Colonic mucosa (tissue), 4 donors: ENCODE measurements around the gene FRK. TPM values are rescaled to one million over a fixed set of nuclear protein-coding genes. Genes with fewer than 3 reads are reported as not detected.
"Not testable (repeated sequence)": the region's sequence is repeated elsewhere in the genome, so short reads cannot be mapped to it uniquely, and the experiment has no call there.

ENCODE experiments used
- DNase-seq: peaks from one replicate; pipeline ENCODE4 v3.0.0-alpha.2; 2020
- H3K27ac ChIP-seq: fragments of 200-600 bp; one replicate; pipeline ENCODE4 v1.8.0; 2021
- H3K27me3 ChIP-seq: fragments of 200-600 bp; one replicate; pipeline ENCODE4 v1.8.0; 2021
- H3K36me3 ChIP-seq: fragments of 200-600 bp; one replicate; pipeline ENCODE4 v1.8.0; 2021
- H3K4me1 ChIP-seq: fragments of 200-600 bp; one replicate; pipeline ENCODE4 v1.8.0; 2021; ENCODE audit warnings: mild to moderate bottlenecking
- H3K4me3 ChIP-seq: fragments of 200-600 bp; one replicate; pipeline ENCODE4 v1.8.0; 2021
- H3K9ac ChIP-seq, 2 donors: one replicate each; pipeline ENCODE4 v1.7.0; 2013; ENCODE audit warnings: control low read depth in 2 of 2, low read depth in 2 of 2, low read length in 2 of 2
- H3K9me3 ChIP-seq: fragments of 200-600 bp; one replicate; pipeline ENCODE4 v1.8.0; 2021
- CTCF ChIP-seq: fragments of 200-600 bp; IDR thresholded peaks from one replicate; pipeline ENCODE4 v1.8.0; 2022; ENCODE audit warnings: antibody characterized with exemption, mild to moderate bottlenecking
- intact Hi-C: fragments of 100-400 bp; cut with DNase I; formaldehyde crosslinking; loops from one replicate; pipeline ENCODE4 v1.14.1; 2022
- total RNA-seq, 2 donors: library from RNA; stranded (reverse); fragmentation: NEBNext Ultra II Directional in 1 of 2; extraction: Animal tissue kit (Norgen Biotek cat#: 25700) in 1 of 2; gene quantifications; one replicate each; pipeline ENCODE4 v1.2.1, GENCODE V29; 2021
- donor health status: healthy.
- donor health status: DM: no; HTN: no; CAD: no.
- donor health status: DM: no; HTN: no; CAD: no.

The FRK gene
- total RNA-seq, 2 donors from 2014 or later: 25.9 to 27.1 TPM

GRCh38 chr6:115934829-115935228, 125.9 kb downstream of the FRK start:
- H3K4me1 ChIP-seq: no peaks in the 10 kb centered on the region
- intact Hi-C loops: no loop called here
- no peak overlapping the region for H3K4me3 ChIP-seq
- DNase-seq: no peak
- H3K36me3 ChIP-seq: no peaks in the 10 kb centered on the region
- no peak overlapping the region for H3K9ac ChIP-seq
- H3K9me3 ChIP-seq: no peaks in the 10 kb centered on the region
- no peak for TF ChIP-seq CTCF
- no peak overlapping the region for H3K27ac ChIP-seq
- no peaks in the 10 kb centered on the region for H3K27me3 ChIP-seq

GRCh38 chr6:115934145-115934544, 126.5 kb downstream of the FRK start:
- TF ChIP-seq CTCF: no peak
- H3K9ac ChIP-seq: no peak overlapping the region
- no peak for DNase-seq
- no peaks in the 10 kb centered on the region for H3K36me3 ChIP-seq
- no peak overlapping the region for H3K27ac ChIP-seq
- H3K27me3 ChIP-seq: no peaks in the 10 kb centered on the region
- no peak overlapping the region for H3K4me3 ChIP-seq
- no peaks in the 10 kb centered on the region for H3K9me3 ChIP-seq
- intact Hi-C loops: no loop called here
- no peaks in the 10 kb centered on the region for H3K4me1 ChIP-seq

- Histone ChIP-seq H3K4me3 (no peak overlapping the region), H3K9ac (no peak overlapping the region), H3K9me3 (no peaks in the 10 kb centered on the region), H3K27ac (no peak overlapping the region), H3K4me1 (no peaks in the 10 kb centered on the region), H3K36me3 (no peaks in the 10 kb centered on the region), H3K27me3 (no peaks in the 10 kb centered on the region)
- intact Hi-C loops: no loop called here
- no peak for DNase-seq
- TF ChIP-seq CTCF: no peak
Observed at GRCh38 chr6:115932481-115932880, 128.2 kb downstream of the FRK start.

- H3K27me3 ChIP-seq, H3K9ac ChIP-seq, H3K4me1 ChIP-seq, H3K4me3 ChIP-seq, H3K9me3 ChIP-seq, DNase-seq, intact Hi-C loops, H3K36me3 ChIP-seq, H3K27ac ChIP-seq: not testable (repeated sequence)
Observed at GRCh38 chr6:115928000-115928399, 132.7 kb downstream of the FRK start.

- Histone ChIP-seq H3K27me3 (no peaks in the 10 kb centered on the region), H3K36me3 (no peaks in the 10 kb centered on the region), H3K9ac (no peak overlapping the region), H3K9me3 (no peaks in the 10 kb centered on the region), H3K27ac (no peak overlapping the region), H3K4me1 (no peaks in the 10 kb centered on the region), H3K4me3 (no peak overlapping the region)
- TF ChIP-seq CTCF: no peak
- no peak for DNase-seq
- intact Hi-C loops: no loop called here
Observed at GRCh38 chr6:115922971-115923370, 137.7 kb downstream of the FRK start.

- Histone ChIP-seq H3K27ac (no peak overlapping the region), H3K4me3 (no peak overlapping the region), H3K36me3 (no peaks in the 10 kb centered on the region), H3K4me1 (no peaks in the 10 kb centered on the region), H3K9ac (no peak overlapping the region), H3K27me3 (no peaks in the 10 kb centered on the region), H3K9me3 (no peaks in the 10 kb centered on the region)
- intact Hi-C loops: no loop called here
- no peak for DNase-seq
- no peak for TF ChIP-seq CTCF
Observed at GRCh38 chr6:115914098-115914497, 146.6 kb downstream of the FRK start.
